Measurements from ENCODE around the gene ZNF14.
"Not testable (repeated sequence)": the region's sequence is repeated elsewhere in the genome, so short reads cannot be mapped to it uniquely, and the experiment has no call there.

Gene ZNF14

GRCh38 chr19:19746286-19747213 is 13.6 kb upstream of the ZNF14 start:
- ChIA-PET CTCF (no interaction called here), POLR2A (no interaction called here)
- peak; percentile 4 for DNase-seq (ENCODE audit: extremely low spot score)
- no peak for TF ChIP-seq CTBP1 (IDR thresholded peaks at IDR 0.05; ENCODE audit: borderline replicate concordance)
- TF ChIP-seq PKNOX1 (IDR thresholded peaks at IDR 0.05), result no peak
- TF ChIP-seq L3MBTL2 (conservative IDR thresholded peaks at IDR 0.05), result no peak
- TF ChIP-seq NFRKB (IDR thresholded peaks at IDR 0.05), result no peak
- no peak for TF ChIP-seq FOXA1 (IDR thresholded peaks at IDR 0.05)
- TF ChIP-seq FOXM1 (IDR thresholded peaks at IDR 0.05; ENCODE audit: borderline replicate concordance), result no peak
- TF ChIP-seq HDGF (IDR thresholded peaks at IDR 0.05; ENCODE audit: borderline replicate concordance), result no peak
- TF ChIP-seq ARNT (IDR thresholded peaks at IDR 0.05), result no peak
- no peak for TF ChIP-seq BHLHE40 (IDR thresholded peaks at IDR 0.05; ENCODE audit: borderline replicate concordance)
- TF ChIP-seq ZNF384 (IDR thresholded peaks at IDR 0.05), result no peak
- no peak for TF ChIP-seq TARDBP (IDR thresholded peaks at IDR 0.05)
- no peak for TF ChIP-seq SP1 (IDR thresholded peaks at IDR 0.05)
- TF ChIP-seq SUZ12 (IDR thresholded peaks at IDR 0.05), result no peak
- no peak for TF ChIP-seq LEF1 (IDR thresholded peaks at IDR 0.05; ENCODE audit: borderline replicate concordance)
- no peak for TF ChIP-seq ELF4 (IDR thresholded peaks at IDR 0.05)
- TF ChIP-seq FOXK2 (IDR thresholded peaks at IDR 0.05), result no peak

- CTCF ChIA-PET, result no interaction called here
- TF ChIP-seq NFRKB (IDR thresholded peaks at IDR 0.05), result no peak
- no peak for TF ChIP-seq BHLHE40 (IDR thresholded peaks at IDR 0.05; ENCODE audit: borderline replicate concordance)
- TF ChIP-seq ZNF384 (IDR thresholded peaks at IDR 0.05), result no peak
- no peak for TF ChIP-seq LEF1 (IDR thresholded peaks at IDR 0.05; ENCODE audit: borderline replicate concordance)
- no peak for TF ChIP-seq FOXA1 (IDR thresholded peaks at IDR 0.05)
- no peak for TF ChIP-seq FOXM1 (IDR thresholded peaks at IDR 0.05; ENCODE audit: borderline replicate concordance)
- no peak for TF ChIP-seq ARNT (IDR thresholded peaks at IDR 0.05)
- no peak for TF ChIP-seq HDGF (IDR thresholded peaks at IDR 0.05; ENCODE audit: borderline replicate concordance)
- no peak for TF ChIP-seq TARDBP (IDR thresholded peaks at IDR 0.05)
- no peak for TF ChIP-seq SP1 (IDR thresholded peaks at IDR 0.05)
- TF ChIP-seq SUZ12 (IDR thresholded peaks at IDR 0.05), result no peak
- TF ChIP-seq PKNOX1 (IDR thresholded peaks at IDR 0.05), result no peak
- no peak for TF ChIP-seq FOXK2 (IDR thresholded peaks at IDR 0.05)
- TF ChIP-seq CTBP1 (IDR thresholded peaks at IDR 0.05; ENCODE audit: borderline replicate concordance), result no peak
- POLR2A ChIA-PET, result interaction anchor here (2.1 kb wide), 1 partner anchor 13 kb away, joined by 6 read pairs; the partner anchor contains the start of gene ZNF14
- peak; percentile 4 for DNase-seq (ENCODE audit: extremely low spot score)
These were observed 12.8 kb upstream of the ZNF14 start for GRCh38 chr19:19745496-19746285.

- no peak for DNase-seq (ENCODE audit: extremely low spot score)
- POLR2A ChIA-PET, result interaction anchor here (2.1 kb wide), 1 partner anchor 12 kb away, joined by 6 read pairs; the partner anchor contains the start of gene ZNF14
- TF ChIP-seq PKNOX1 (IDR thresholded peaks at IDR 0.05) (no peak), L3MBTL2 (conservative IDR thresholded peaks at IDR 0.05) (no peak), FOXK2 (IDR thresholded peaks at IDR 0.05) (no peak), FOXA1 (IDR thresholded peaks at IDR 0.05) (no peak), HDGF (IDR thresholded peaks at IDR 0.05; ENCODE audit: borderline replicate concordance) (no peak), BHLHE40 (IDR thresholded peaks at IDR 0.05; ENCODE audit: borderline replicate concordance) (no peak), ZNF384 (IDR thresholded peaks at IDR 0.05) (no peak), SP1 (IDR thresholded peaks at IDR 0.05) (no peak), CTBP1 (IDR thresholded peaks at IDR 0.05; ENCODE audit: borderline replicate concordance) (no peak), ARNT (IDR thresholded peaks at IDR 0.05) (no peak), SUZ12 (IDR thresholded peaks at IDR 0.05) (no peak), ELF4 (IDR thresholded peaks at IDR 0.05) (no peak), TARDBP (IDR thresholded peaks at IDR 0.05) (no peak), FOXM1 (IDR thresholded peaks at IDR 0.05; ENCODE audit: borderline replicate concordance) (no peak), NFRKB (IDR thresholded peaks at IDR 0.05) (no peak)
- CTCF ChIA-PET, result no interaction called here
These were observed 11.7 kb upstream of the ZNF14 start for GRCh38 chr19:19744641-19745040.

GRCh38 chr19:19743921-19744320 is 11.0 kb upstream of the ZNF14 start:
- DNase-seq (ENCODE audit: extremely low spot score); CTCF ChIA-PET: not testable (repeated sequence)
- POLR2A ChIA-PET, result interaction anchor here (2.1 kb wide), 1 partner anchor 11 kb away, joined by 6 read pairs; the partner anchor contains the start of gene ZNF14

GRCh38 chr19:19743176-19743575 is 10.3 kb upstream of the ZNF14 start:
- DNase-seq (ENCODE audit: extremely low spot score), result no peak
- ChIA-PET POLR2A (interaction anchor here (2.6 kb wide), 1 partner anchor 10 kb away, joined by 5 read pairs; the partner anchor contains the start of gene ZNF14), CTCF (no interaction called here)
- no peak for TF ChIP-seq FOXM1 (IDR thresholded peaks at IDR 0.05; ENCODE audit: borderline replicate concordance)
- no peak for TF ChIP-seq CTBP1 (IDR thresholded peaks at IDR 0.05; ENCODE audit: borderline replicate concordance)
- TF ChIP-seq PKNOX1 (IDR thresholded peaks at IDR 0.05), result no peak
- no peak for TF ChIP-seq SUZ12 (IDR thresholded peaks at IDR 0.05)
- TF ChIP-seq ARNT (IDR thresholded peaks at IDR 0.05), result no peak
- no peak for TF ChIP-seq L3MBTL2 (conservative IDR thresholded peaks at IDR 0.05)
- no peak for TF ChIP-seq TARDBP (IDR thresholded peaks at IDR 0.05)
- no peak for TF ChIP-seq FOXK2 (IDR thresholded peaks at IDR 0.05)
- TF ChIP-seq NFRKB (IDR thresholded peaks at IDR 0.05), result no peak
- TF ChIP-seq FOXA1 (IDR thresholded peaks at IDR 0.05), result no peak
- TF ChIP-seq BHLHE40 (IDR thresholded peaks at IDR 0.05; ENCODE audit: borderline replicate concordance), result no peak
